H1 (cell line): ENCODE results near the gene OR5H15. TPM values are rescaled to one million over a fixed set of nuclear protein-coding genes. Genes with fewer than 3 reads are reported as not detected.

Source experiments
- CTCF ChIA-PET: fragments of 300-600 bp; sonication (Branson Sonifier 250); formaldehyde crosslinking; loops from one replicate; lab custom pipeline; 2021; ENCODE audit not compliant: partially characterized antibody; lab: Charles Lee
- POLR2A ChIA-PET: fragments of 300-600 bp; sonication (Branson Sonifier 250); formaldehyde crosslinking; loops from one replicate; lab custom pipeline; 2021; ENCODE audit warnings: inconsistent platforms; ENCODE audit not compliant: partially characterized antibody; lab: Charles Lee
- DNase-seq, 2 experiments: peaks; one replicate each; pipeline versions ENCODE4 v3.0.0 to v3.0.0-alpha.2; 2010 to 2022; ENCODE audit warnings: low spot score in 2 of 2, low read depth in 1 of 2, mixed read lengths in 1 of 2
- FAIRE-seq: peaks from 2 replicates; lab custom pipeline; 2011; peaks lifted over from hg19 to GRCh38; lab: Jason Lieb, UNC
- H2AFZ ChIP-seq: 2 replicates; pipeline ENCODE4 v1.8.1; 2012; ENCODE audit warnings: low read length, inconsistent platforms
- H2AK5ac ChIP-seq: 2 replicates; pipeline ENCODE4 v1.6.1; 2013; ENCODE audit warnings: low read depth, low read length
- H2BK120ac ChIP-seq: replicated peaks from 2 replicates; pipeline ENCODE3; 2013; ENCODE audit warnings: low read depth, low read length, inconsistent platforms
- H2BK12ac ChIP-seq: 2 replicates; pipeline ENCODE4 v1.6.1; 2013; ENCODE audit warnings: low read depth, low read length
- H2BK15ac ChIP-seq: 2 replicates; pipeline ENCODE4 v1.6.1; 2013; ENCODE audit warnings: low read length
- H2BK20ac ChIP-seq: 2 replicates; pipeline ENCODE4 v1.6.1; 2013; ENCODE audit warnings: low read length
- H2BK5ac ChIP-seq: 2 replicates; pipeline ENCODE4 v1.6.1; 2013; ENCODE audit warnings: low read depth, low read length
- H3K14ac ChIP-seq: 2 replicates; pipeline ENCODE4 v1.6.1; 2013; ENCODE audit warnings: inconsistent platforms; ENCODE audit not compliant: insufficient read length
- H3K18ac ChIP-seq: 2 replicates; pipeline ENCODE4 v1.6.1; 2013; ENCODE audit warnings: low read length; ENCODE audit errors: extremely low read depth
- H3K23ac ChIP-seq: 2 replicates; pipeline ENCODE4 v1.6.1; 2013; ENCODE audit warnings: inconsistent platforms; ENCODE audit not compliant: insufficient read length
- H3K23me2 ChIP-seq: 2 replicates; pipeline ENCODE4 v1.6.1; 2013; ENCODE audit warnings: low read depth, low read length
- H3K27ac ChIP-seq: 2 replicates; pipeline ENCODE4 v1.6.1; 2011; ENCODE audit warnings: low read depth, low read length, inconsistent platforms
- H3K27me3 ChIP-seq, 4 experiments: replicated peaks in 1 of 4; 1 replicate in 1 of 4; 2 replicates in 3 of 4; pipeline versions ENCODE4 v1.6.1 to v1.8.1; 2011 to 2013; ENCODE audit warnings: low read length in 3 of 4, mild to moderate bottlenecking in 3 of 4, inconsistent platforms in 2 of 4, mixed read lengths in 2 of 4, moderate library complexity in 1 of 4; ENCODE audit not compliant: control insufficient read depth in 3 of 4, insufficient read depth in 3 of 4; ENCODE audit errors: extremely low read depth in 1 of 4
- H3K36me3 ChIP-seq, 4 experiments: 2 replicates each; pipeline versions ENCODE4 v1.6.1 to v1.8.1; 2011 to 2013; ENCODE audit warnings: mild to moderate bottlenecking in 4 of 4, low read length in 3 of 4, moderate library complexity in 2 of 4, control low read depth in 1 of 4, inconsistent platforms in 1 of 4; ENCODE audit not compliant: insufficient read depth in 4 of 4, control insufficient read depth in 2 of 4
- H3K4ac ChIP-seq: replicated peaks from 2 replicates; pipeline ENCODE3; 2013; ENCODE audit warnings: low read length, low read depth, mixed read lengths, inconsistent platforms; ENCODE audit not compliant: insufficient read length
- H3K4me1 ChIP-seq, 4 experiments: replicated peaks in 1 of 4; 1 replicate in 1 of 4; 2 replicates in 3 of 4; pipeline versions ENCODE4 v1.6.1 to v1.8.1; 2011 to 2013; ENCODE audit warnings: low read length in 3 of 4, inconsistent platforms in 2 of 4, mixed read lengths in 1 of 4; ENCODE audit not compliant: insufficient read depth in 4 of 4, control insufficient read depth in 3 of 4
- H3K4me2 ChIP-seq, 2 experiments: 2 replicates each; pipeline versions ENCODE4 v1.6.1 to v1.8.1; 2011 to 2013; ENCODE audit warnings: low read depth in 2 of 2, low read length in 2 of 2, control low read depth in 1 of 2, inconsistent platforms in 1 of 2, mild to moderate bottlenecking in 1 of 2; ENCODE audit not compliant: insufficient read depth in 1 of 2
- H3K4me3 ChIP-seq, 4 experiments: fragments of 200-600, 300-600 bp in 1 of 4; sonication (generic), shearing (Covaris generic), sonication (Bioruptor Twin) in 1 of 4; 2 replicates each; pipeline versions ENCODE4 v1.5.1 to v1.8.1; 2011 to 2016; ENCODE audit warnings: low read length in 4 of 4, low read depth in 3 of 4, control low read depth in 2 of 4, inconsistent platforms in 2 of 4, mild to moderate bottlenecking in 2 of 4, mixed read lengths in 1 of 4, moderate library complexity in 1 of 4; ENCODE audit not compliant: insufficient read depth in 2 of 4; ENCODE audit errors: extremely low read depth in 1 of 4
- H3K56ac ChIP-seq: replicated peaks from 2 replicates; pipeline ENCODE3; 2013; ENCODE audit warnings: low read depth, mild to moderate bottlenecking, mixed read lengths, low read length, inconsistent platforms; ENCODE audit not compliant: insufficient read length
- H3K79me1 ChIP-seq: 2 replicates; pipeline ENCODE4 v1.6.1; 2013; ENCODE audit warnings: low read depth, low read length, control low read depth
- H3K79me2 ChIP-seq, 2 experiments: 2 replicates each; pipeline versions ENCODE4 v1.6.1 to v1.8.1; 2012 to 2013; ENCODE audit warnings: low read length in 2 of 2, mild to moderate bottlenecking in 2 of 2, inconsistent platforms in 1 of 2; ENCODE audit not compliant: insufficient read depth in 2 of 2, control insufficient read depth in 1 of 2
- H3K9ac ChIP-seq, 4 experiments: replicated peaks in 1 of 4; 1 replicate in 1 of 4; 2 replicates in 3 of 4; pipeline versions ENCODE4 v1.6.1 to v1.8.1; 2011 to 2013; ENCODE audit warnings: low read depth in 3 of 4, low read length in 3 of 4, control low read depth in 2 of 4, mild to moderate bottlenecking in 2 of 4, moderate library complexity in 2 of 4, inconsistent platforms in 1 of 4; ENCODE audit errors: extremely low read depth in 1 of 4
- H3K9me3 ChIP-seq, 2 experiments: 2 replicates each; pipeline versions ENCODE4 v1.6.1 to v1.8.1; 2012 to 2013; ENCODE audit warnings: mild to moderate bottlenecking in 2 of 2, moderate library complexity in 2 of 2, control low read depth in 1 of 2, inconsistent platforms in 1 of 2, low read depth in 1 of 2, low read length in 1 of 2, mixed read lengths in 1 of 2; ENCODE audit not compliant: insufficient read depth in 2 of 2
- H4K20me1 ChIP-seq, 2 experiments: replicated peaks in 1 of 2; 2 replicates each; pipeline versions ENCODE3 to v1.8.1; 2011 to 2013; ENCODE audit warnings: inconsistent platforms in 2 of 2, low read length in 2 of 2, mild to moderate bottlenecking in 1 of 2; ENCODE audit not compliant: insufficient read depth in 2 of 2, control insufficient read depth in 1 of 2
- H4K5ac ChIP-seq: 2 replicates; pipeline ENCODE4 v1.6.1; 2013; ENCODE audit warnings: low read length, low read depth, mixed read lengths, inconsistent platforms; ENCODE audit not compliant: insufficient read length
- H4K8ac ChIP-seq: 2 replicates; pipeline ENCODE4 v1.8.0; 2013; ENCODE audit warnings: mild to moderate bottlenecking, moderate library complexity, low read length, inconsistent platforms; ENCODE audit not compliant: insufficient read depth; ENCODE audit errors: extremely low read depth
- H4K91ac ChIP-seq: replicated peaks from 2 replicates; pipeline ENCODE3; 2013; ENCODE audit warnings: low read length, mixed read lengths, inconsistent platforms; ENCODE audit not compliant: insufficient read length
- GTF2F1 ChIP-seq: IDR thresholded peaks from 2 replicates; pipeline ENCODE4 v1.6.1; 2012; ENCODE audit warnings: low read depth, low read length, improper control_type of control experiment, borderline replicate concordance
- HDAC2 ChIP-seq, 2 experiments: fragments of 300-600 bp in 1 of 2; sonication (generic) in 1 of 2; IDR thresholded peaks; 2 replicates each; pipeline ENCODE4 v1.6.1; 2011 to 2012; ENCODE audit warnings: low read depth in 2 of 2, low read length in 2 of 2, mild to moderate bottlenecking in 2 of 2, moderate library complexity in 2 of 2, borderline replicate concordance in 1 of 2, inconsistent platforms in 1 of 2
- JUN ChIP-seq: IDR thresholded peaks from 2 replicates; pipeline ENCODE4 v1.6.1; 2011; ENCODE audit warnings: low read depth, mild to moderate bottlenecking, improper control_type of control experiment, low read length
- TBP ChIP-seq: IDR thresholded peaks from 2 replicates; pipeline ENCODE4 v1.6.1; 2011; ENCODE audit warnings: low read depth, low read length, improper control_type of control experiment
- WGBS, 2 experiments: shearing (Covaris generic) in 1 of 2; methylation state at CpG; one replicate each; pipeline versions ENCODE4 v1.1.6 to v1.1.7; 2013 to 2015; ENCODE audit warnings: low lambda C conversion rate in 2 of 2, mixed read lengths in 2 of 2, inconsistent platforms in 1 of 2, low coverage in 1 of 2, missing lambda C conversion rate in 1 of 2; ENCODE audit not compliant: insufficient replicate concordance in 2 of 2, insufficient coverage in 1 of 2, insufficient read length in 1 of 2; ENCODE audit errors: extremely low coverage in 1 of 2, missing lambda C conversion rate in 1 of 2; 5-methylcytosine and 5-hydroxymethylcytosine counted together
- polyA plus RNA-seq, 7 experiments: library from polyadenylated mRNA; depleted of rRNA in 3 of 7; stranded (reverse) in 5 of 7; unstranded in 2 of 7; fragments of >200 nt in 5 of 7; fragments of 200-250 nt in 2 of 7; gene quantifications; 1 replicate in 5 of 7; 2 replicates in 1 of 7; 4 replicates in 1 of 7; pipeline versions ENCODE4 v1.2.1 to v1.2.3, GENCODE V29; 2011 to 2013; ENCODE audit warnings: missing spikeins in 2 of 7, mixed read lengths in 2 of 7
- total RNA-seq: library from RNA; stranded (reverse); fragmentation: NEBNext Ultra II Directional; extraction: Animal tissue kit (Norgen Biotek cat#: 25700); gene quantifications from 2 replicates; pipeline ENCODE4 v1.2.1, GENCODE V29; 2021

OR5H15 gene
- total and polyA plus RNA-seq, 2 of the 8 experiments (the other 6 are each of a cell fraction or from before 2014, with no cell fraction given) = not detected

DNA sequence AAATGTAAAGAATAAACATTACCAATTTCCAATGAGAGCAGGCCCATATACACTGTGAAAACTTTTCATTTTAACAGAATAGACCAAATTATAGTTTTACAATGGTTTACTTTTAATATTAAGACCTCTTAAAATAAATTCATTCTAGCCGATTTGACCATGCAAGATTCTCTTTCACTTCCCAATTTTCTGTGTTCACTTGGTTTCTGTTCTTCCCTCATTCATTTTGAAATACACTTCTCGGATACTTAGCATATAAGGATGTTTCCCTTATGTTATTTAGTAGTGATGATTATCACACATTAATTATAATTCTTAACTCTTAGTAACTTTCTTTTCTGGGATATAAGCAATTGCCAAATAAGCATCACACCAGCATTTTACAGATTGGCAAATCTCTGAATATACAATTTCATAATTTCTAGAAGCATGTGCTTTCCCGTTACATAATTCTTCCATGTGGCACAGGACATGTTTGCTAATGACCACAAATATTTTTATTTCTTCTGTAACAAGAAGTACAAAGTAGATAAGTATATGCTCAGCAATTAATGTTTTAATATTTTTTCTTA lies 13.9 kb downstream of the OR5H15 start:
- H4K5ac ChIP-seq = no peak overlapping the region
- FAIRE-seq = no peak
- no peaks in the 10 kb centered on the region for H3K9me3 ChIP-seq
- H2AFZ ChIP-seq = no peak overlapping the region
- H3K79me1 ChIP-seq = no peaks in the 10 kb centered on the region
- H3K4me2 ChIP-seq = no peak overlapping the region
- no peak overlapping the region for H2BK20ac ChIP-seq
- no peak overlapping the region for H3K4me3 ChIP-seq
- 86% methylated on average over 3 of the region's 3 CpGs; no CpG with 5 or more reads in 1 of the 2 experiments for WGBS, 2 experiments
- no peak overlapping the region for H3K23ac ChIP-seq
- POLR2A ChIA-PET = no interaction called here
- peaks cover 0 to 4% (median 0%) of the 10 kb centered on the region in 4 experiments; a peak in 1 of 7 replicates for H3K4me1 ChIP-seq
- no peaks in the 10 kb centered on the region for H4K20me1 ChIP-seq
- no peak overlapping the region for H3K4ac ChIP-seq
- no peaks in the 10 kb centered on the region for H3K36me3 ChIP-seq
- no peak overlapping the region for H3K18ac ChIP-seq
- TF ChIP-seq TBP (no peak), GTF2F1 (no peak), JUN (no peak), HDAC2 (IDR thresholded peaks at IDR 0.05; ENCODE audit: borderline replicate concordance in 1 of 2, low read depth in 2 of 2, low read length in 2 of 2) (no peak)
- H3K9ac ChIP-seq = no peak overlapping the region
- H2AK5ac ChIP-seq = no peak overlapping the region
- no peaks in the 10 kb centered on the region for H3K27me3 ChIP-seq
- no peak for DNase-seq
- H2BK12ac ChIP-seq = no peak overlapping the region
- CTCF ChIA-PET = no interaction called here
- H3K23me2 ChIP-seq = no peaks in the 10 kb centered on the region
- H3K14ac ChIP-seq = no peak overlapping the region
- no peak overlapping the region for H2BK120ac ChIP-seq
- H3K27ac ChIP-seq = no peak overlapping the region
- H4K8ac ChIP-seq = no peak overlapping the region
- H2BK5ac ChIP-seq = no peak overlapping the region
- no peak overlapping the region for H3K56ac ChIP-seq
- no peaks in the 10 kb centered on the region for H3K79me2 ChIP-seq
- H2BK15ac ChIP-seq = no peak overlapping the region
- no peak overlapping the region for H4K91ac ChIP-seq
